ENCODE results near the gene SHISA7. TPM values are rescaled to one million over a fixed set of nuclear protein-coding genes. Genes with fewer than 3 reads are reported as not detected.

The SHISA7 gene
- total RNA-seq, 4 donors from 2014 or later, result not detected

GRCh38 chr19:55383279-55384130 is 59.6 kb downstream of the SHISA7 start:
- H3K27me3 ChIP-seq, result no peaks in the 10 kb centered on the region
- H3K9me3 ChIP-seq, result no peaks in the 10 kb centered on the region
- peak overlapping the region; percentile 90 to 98 (median 93) for H3K27ac ChIP-seq
- H3K4me3 ChIP-seq, result peak overlapping the region; percentile 49 to 96 (median 85)
- intact Hi-C loops (cut with DNase I; ENCODE audit: low total_unique reads), result loop anchor here (2.0 to 10.0 kb wide), 4 partner anchors 23 to 269 kb away; partner anchors contain the start of genes ISOC2, PPP1R12C and UBE2S
- peaks cover 0 to 13% of the 10 kb centered on the region in 2 donors for H3K36me3 ChIP-seq
- TF ChIP-seq CTCF (IDR thresholded peaks at IDR 0.05 in 4 of 5, conservative IDR thresholded peaks at IDR 0.05 in 1 of 5) (peak in 4 of 5 experiments; percentile 18 to 50 (median 39)), POLR2A (IDR thresholded peaks at IDR 0.05) (no peak)
- in situ Hi-C loops (cut with MboI; ENCODE audit: low sequenced_read_pairs in 4 of 4), result no loop called here
- ATAC-seq (peak; percentile 11 to 19), DNase-seq (peak in 1 of 2 donors; percentile 35)
- peaks cover 25 to 35% of the 10 kb centered on the region in 2 donors for H3K4me1 ChIP-seq

DNA sequence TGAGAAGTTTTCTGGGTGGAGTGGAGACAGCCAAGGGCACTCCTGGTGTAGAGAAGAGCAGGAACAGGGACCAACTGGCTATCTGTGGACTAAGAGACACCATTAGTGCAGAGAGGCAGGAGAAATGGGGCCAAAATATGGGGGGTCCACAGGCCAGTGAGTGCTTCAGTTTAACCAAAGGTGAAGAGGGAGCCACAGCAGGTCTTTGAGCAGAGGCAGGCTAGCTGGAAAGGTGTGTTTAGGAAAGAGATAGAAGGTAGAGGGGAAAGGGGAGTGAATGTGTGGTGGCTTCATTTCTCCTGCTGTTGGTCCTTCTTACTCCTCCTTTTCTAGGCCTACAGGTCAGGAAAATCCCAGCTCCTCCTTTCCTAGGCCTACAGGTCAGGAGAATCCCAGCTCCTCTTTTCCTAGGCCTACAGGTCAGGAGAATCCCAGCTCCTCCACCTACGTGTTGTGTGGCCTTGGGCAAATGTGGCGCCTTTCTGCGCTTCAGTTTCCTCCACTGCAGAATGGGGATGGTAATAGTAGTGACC is 60.5 kb downstream of the SHISA7 start:
- H3K4me3 ChIP-seq, result no peak overlapping the region
- no peaks in the 10 kb centered on the region for H3K9me3 ChIP-seq
- TF ChIP-seq CTCF (IDR thresholded peaks at IDR 0.05 in 4 of 5, conservative IDR thresholded peaks at IDR 0.05 in 1 of 5) (no peak), POLR2A (IDR thresholded peaks at IDR 0.05) (no peak)
- DNase-seq (no peak), ATAC-seq (no peak)
- intact Hi-C loops (cut with DNase I; ENCODE audit: low total_unique reads) (loop anchor here (10.0 kb wide), 1 partner anchor 268 kb away; the partner anchor contains the start of gene PPP1R12C), in situ Hi-C loops (cut with MboI; ENCODE audit: low sequenced_read_pairs in 4 of 4) (no loop called here)
- H3K27me3 ChIP-seq, result peaks cover 4 to 6% (median 6%) of the 10 kb centered on the region in 3 donors
- peaks cover 25 to 26% of the 10 kb centered on the region in 2 donors for H3K4me1 ChIP-seq
- no peak overlapping the region for H3K27ac ChIP-seq
- peaks cover 0 to 4% of the 10 kb centered on the region in 2 donors for H3K36me3 ChIP-seq

- in situ Hi-C loops (cut with MboI; ENCODE audit: low sequenced_read_pairs in 4 of 4), result no loop called here
- H3K4me1 ChIP-seq, result peaks cover 19 to 22% of the 10 kb centered on the region in 2 donors
Observed at GRCh38 chr19:55382013-55382412, 61.1 kb downstream of the SHISA7 start.

DNA sequence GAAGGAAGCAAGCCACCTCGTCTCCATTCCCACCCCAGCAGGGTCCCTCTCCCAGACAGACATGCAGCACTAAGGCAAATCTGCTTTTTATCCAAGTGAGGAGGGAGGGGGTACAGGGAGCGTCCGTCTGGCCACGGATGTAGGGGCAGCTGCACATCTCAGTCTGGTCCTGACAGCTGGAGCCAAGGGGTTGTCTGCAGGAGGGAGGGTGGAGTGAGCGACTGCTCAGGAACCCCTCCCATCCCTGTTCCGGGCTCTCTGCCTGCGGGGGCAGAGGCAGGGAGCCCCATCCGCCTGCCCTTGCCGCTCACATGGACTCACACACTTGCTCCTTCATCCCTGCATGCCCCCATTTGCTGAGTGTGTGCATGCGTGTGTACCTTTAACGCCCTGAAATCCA is 63.9 kb downstream of the SHISA7 start:
- no peak for DNase-seq
- Histone ChIP-seq H3K9me3 (no peaks in the 10 kb centered on the region), H3K4me1 (peaks cover 4 to 5% of the 10 kb centered on the region in 2 donors), H3K4me3 (no peak overlapping the region), H3K27ac (no peak overlapping the region), H3K27me3 (peaks cover 32 to 38% (median 35%) of the 10 kb centered on the region in 3 donors), H3K36me3 (no peaks in the 10 kb centered on the region)
- no peak for TF ChIP-seq CTCF (IDR thresholded peaks at IDR 0.05 in 4 of 5, conservative IDR thresholded peaks at IDR 0.05 in 1 of 5)
- no peak for TF ChIP-seq POLR2A (IDR thresholded peaks at IDR 0.05)
- intact Hi-C loops (cut with DNase I; ENCODE audit: low total_unique reads) (no loop called here), in situ Hi-C loops (cut with MboI; ENCODE audit: low sequenced_read_pairs in 4 of 4) (loop anchor here in 1 of 4 donors (10.0 kb wide), 1 partner anchor 286 kb away; no protein-coding TSS in a partner anchor)
- ATAC-seq, result no peak

More at GRCh38 chr19:55382013-55382412, 61.1 kb downstream of the SHISA7 start:
- intact Hi-C loops (cut with DNase I; ENCODE audit: low total_unique reads), result loop anchor here (10.0 kb wide), 1 partner anchor 267 kb away; the partner anchor contains the start of gene PPP1R12C
- Histone ChIP-seq H3K27ac (no peak overlapping the region), H3K27me3 (peaks cover 7 to 11% (median 11%) of the 10 kb centered on the region in 3 donors), H3K4me3 (no peak overlapping the region), H3K9me3 (no peaks in the 10 kb centered on the region), H3K36me3 (no peaks in the 10 kb centered on the region)
- DNase-seq (no peak), ATAC-seq (no peak)
- TF ChIP-seq POLR2A (IDR thresholded peaks at IDR 0.05), result no peak
- no peak for TF ChIP-seq CTCF (IDR thresholded peaks at IDR 0.05 in 4 of 5, conservative IDR thresholded peaks at IDR 0.05 in 1 of 5)

Other genes starting within 250 kb of the SHISA7 start
- gene PTPRH, start 233.8 kb downstream of the SHISA7 start, total RNA-seq, result under 1 TPM; 0.39 to 0.56 (median 0.48) TPM
- gene TMEM86B, start 214.5 kb downstream of the SHISA7 start, total RNA-seq, result 1 to 10 TPM in 3 of 4 donors, under 1 TPM in 1; 0.87 to 5.0 (median 1.7) TPM
- gene PPP6R1, start 184.3 kb downstream of the SHISA7 start, total RNA-seq, result 10 to 100 TPM; 14.6 to 47.9 (median 39.6) TPM
- gene HSPBP1, start 163.2 kb downstream of the SHISA7 start, total RNA-seq, result 10 to 100 TPM; 18.5 to 41.7 (median 36.7) TPM
- not detected for gene BRSK1, start 159.3 kb downstream of the SHISA7 start, total RNA-seq
- 1 to 10 TPM in 1 of 4 donors, under 1 TPM in 1, not detected in 2; 0.40 to 3.3 TPM for gene TMEM150B, start 118.0 kb downstream of the SHISA7 start, total RNA-seq
- 1 to 10 TPM; 2.5 to 5.4 (median 4.5) TPM for gene KMT5C, start 103.4 kb downstream of the SHISA7 start, total RNA-seq
- gene COX6B2, start 88.6 kb downstream of the SHISA7 start, total RNA-seq, result not detected
- not detected for gene GARIN5B, start 80.0 kb downstream of the SHISA7 start, total RNA-seq
- gene IL11, start 72.8 kb downstream of the SHISA7 start, total RNA-seq, result under 1 TPM in 1 of 4 donors, not detected in 3; 0.66 TPM
- not detected for gene TMEM190, start 66.5 kb downstream of the SHISA7 start, total RNA-seq
- gene TMEM238, start 59.0 kb downstream of the SHISA7 start, total RNA-seq, result 1 to 10 TPM; 1.3 to 4.7 (median 2.1) TPM
- 100 to 1,000 TPM; 123 to 278 (median 206) TPM for gene RPL28, start 57.4 kb downstream of the SHISA7 start, total RNA-seq
- gene UBE2S, start 35.5 kb downstream of the SHISA7 start, total RNA-seq, result 10 to 100 TPM in 3 of 4 donors, 1 to 10 TPM in 1; 7.7 to 14.6 (median 13.4) TPM
- 100 to 1,000 TPM in 1 of 4 donors, 10 to 100 TPM in 3; 59.7 to 101 (median 88.7) TPM for gene ISOC2, start 18.3 kb upstream of the SHISA7 start, total RNA-seq
- gene C19orf85, start 21.5 kb upstream of the SHISA7 start, total RNA-seq, result not detected
- 10 to 100 TPM in 3 of 4 donors, 1 to 10 TPM in 1; 7.4 to 22.3 (median 14.1) TPM for gene ZNF628, start 33.3 kb upstream of the SHISA7 start, total RNA-seq
- 1 to 10 TPM in 2 of 4 donors, under 1 TPM in 2; 0.40 to 2.5 (median 1.1) TPM for gene NAT14, start 41.9 kb upstream of the SHISA7 start, total RNA-seq
- gene SSC5D, start 45.1 kb upstream of the SHISA7 start, total RNA-seq, result 1 to 10 TPM in 2 of 4 donors, under 1 TPM in 2; 0.53 to 2.2 (median 1.1) TPM
- 1 to 10 TPM in 3 of 4 donors, not detected in 1; 1.5 to 3.0 (median 1.6) TPM for gene SBK2, start 93.8 kb upstream of the SHISA7 start, total RNA-seq
- gene SBK3, start 102.2 kb upstream of the SHISA7 start, total RNA-seq, result 10 to 100 TPM in 1 of 4 donors, 1 to 10 TPM in 3; 3.1 to 24.1 (median 6.8) TPM
- gene ZNF579, start 137.5 kb upstream of the SHISA7 start, total RNA-seq, result 10 to 100 TPM; 15.0 to 19.3 (median 16.8) TPM
- 10 to 100 TPM in 1 of 4 donors, 1 to 10 TPM in 3; 6.8 to 11.2 (median 7.4) TPM for gene FIZ1, start 156.2 kb upstream of the SHISA7 start, total RNA-seq
- 10 to 100 TPM; 35.6 to 61.7 (median 47.0) TPM for gene ZNF524, start 157.0 kb upstream of the SHISA7 start, total RNA-seq
- 10 to 100 TPM; 10.3 to 23.4 (median 15.2) TPM for gene ZNF865, start 162.3 kb upstream of the SHISA7 start, total RNA-seq
- 1 to 10 TPM; 6.0 to 10.0 (median 8.2) TPM for gene ZNF784, start 181.3 kb upstream of the SHISA7 start, total RNA-seq
- gene ZNF580, start 197.7 kb upstream of the SHISA7 start, total RNA-seq, result 10 to 100 TPM in 1 of 4 donors, 1 to 10 TPM in 3; 1.5 to 12.3 (median 7.2) TPM
- gene ZNF581, start 200.3 kb upstream of the SHISA7 start, total RNA-seq, result 10 to 100 TPM in 3 of 4 donors, 1 to 10 TPM in 1; 9.9 to 17.3 (median 13.7) TPM
- gene CCDC106, start 204.9 kb upstream of the SHISA7 start, total RNA-seq, result 10 to 100 TPM in 2 of 4 donors, 1 to 10 TPM in 2; 6.3 to 21.2 (median 12.6) TPM
- 10 to 100 TPM; 38.1 to 60.2 (median 50.1) TPM for gene U2AF2, start 211.7 kb upstream of the SHISA7 start, total RNA-seq
- gene EPN1, start 231.9 kb upstream of the SHISA7 start, total RNA-seq, result 100 to 1,000 TPM in 3 of 4 donors, 10 to 100 TPM in 1; 58.7 to 214 (median 190) TPM